ENCODE measurements around the gene LRRC4B. TPM values are rescaled to one million over a fixed set of nuclear protein-coding genes. Genes with fewer than 3 reads are reported as not detected.

Gene LRRC4B
- total RNA-seq, 6 experiments from 2014 or later: 0.22 to 1.2 (median 0.52) TPM

GRCh38 chr19:50562996-50563395 is 5.2 kb downstream of the LRRC4B start:
- no CpG with 5 or more reads among the region's 9 CpGs for WGBS (ENCODE audit: insufficient coverage, low coverage, low lambda C conversion rate, missing lambda C conversion rate)
- H3K4me3 ChIP-seq: no peak overlapping the region
- no peaks in the 10 kb centered on the region for H3K9me3 ChIP-seq
- DNase-seq (no peak), ATAC-seq (no peak)
- no peak overlapping the region for H3K27ac ChIP-seq
- no peaks in the 10 kb centered on the region for H3K36me3 ChIP-seq
- TF ChIP-seq POLR2A (IDR thresholded peaks at IDR 0.05): no peak
- TF ChIP-seq, protein P1, sequence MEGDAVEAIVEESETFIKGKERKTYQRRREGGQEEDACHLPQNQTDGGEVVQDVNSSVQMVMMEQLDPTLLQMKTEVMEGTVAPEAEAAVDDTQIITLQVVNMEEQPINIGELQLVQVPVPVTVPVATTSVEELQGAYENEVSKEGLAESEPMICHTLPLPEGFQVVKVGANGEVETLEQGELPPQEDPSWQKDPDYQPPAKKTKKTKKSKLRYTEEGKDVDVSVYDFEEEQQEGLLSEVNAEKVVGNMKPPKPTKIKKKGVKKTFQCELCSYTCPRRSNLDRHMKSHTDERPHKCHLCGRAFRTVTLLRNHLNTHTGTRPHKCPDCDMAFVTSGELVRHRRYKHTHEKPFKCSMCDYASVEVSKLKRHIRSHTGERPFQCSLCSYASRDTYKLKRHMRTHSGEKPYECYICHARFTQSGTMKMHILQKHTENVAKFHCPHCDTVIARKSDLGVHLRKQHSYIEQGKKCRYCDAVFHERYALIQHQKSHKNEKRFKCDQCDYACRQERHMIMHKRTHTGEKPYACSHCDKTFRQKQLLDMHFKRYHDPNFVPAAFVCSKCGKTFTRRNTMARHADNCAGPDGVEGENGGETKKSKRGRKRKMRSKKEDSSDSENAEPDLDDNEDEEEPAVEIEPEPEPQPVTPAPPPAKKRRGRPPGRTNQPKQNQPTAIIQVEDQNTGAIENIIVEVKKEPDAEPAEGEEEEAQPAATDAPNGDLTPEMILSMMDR (IDR thresholded peaks at IDR 0.05): no peak
- H3K4me1 ChIP-seq: no peaks in the 10 kb centered on the region
- intact Hi-C loops (cut with DNase I): no loop called here
- H3K27me3 ChIP-seq: peaks cover 0 to 9% of the 10 kb centered on the region in 2 donors

GRCh38 chr19:50562329-50562728 is 5.9 kb downstream of the LRRC4B start:
- TF ChIP-seq, protein P1 (IDR thresholded peaks at IDR 0.05): no peak
- no peak for TF ChIP-seq POLR2A (IDR thresholded peaks at IDR 0.05)
- ATAC-seq: no peak
- H3K4me3 ChIP-seq: no peak overlapping the region
- no peak overlapping the region for H3K27ac ChIP-seq
- no peak for DNase-seq
- H3K4me1 ChIP-seq: no peaks in the 10 kb centered on the region
- H3K36me3 ChIP-seq: no peaks in the 10 kb centered on the region
- intact Hi-C loops (cut with DNase I): no loop called here
- no peaks in the 10 kb centered on the region for H3K9me3 ChIP-seq
- H3K27me3 ChIP-seq: peaks cover 0 to 6% of the 10 kb centered on the region in 2 donors
- WGBS (ENCODE audit: insufficient coverage, low coverage, low lambda C conversion rate, missing lambda C conversion rate): 55% methylated on average over 2 of the region's 4 CpGs

GRCh38 chr19:50559636-50560035 is 8.6 kb downstream of the LRRC4B start:
- H3K9me3 ChIP-seq: no peaks in the 10 kb centered on the region
- 38% methylated on average over 8 of the region's 10 CpGs for WGBS (ENCODE audit: insufficient coverage, low coverage, low lambda C conversion rate, missing lambda C conversion rate)
- no peak overlapping the region for H3K27ac ChIP-seq
- DNase-seq (no peak), ATAC-seq (no peak)
- no peaks in the 10 kb centered on the region for H3K36me3 ChIP-seq
- intact Hi-C loops (cut with DNase I): no loop called here
- no peak for TF ChIP-seq POLR2A (IDR thresholded peaks at IDR 0.05)
- TF ChIP-seq, protein P1 (IDR thresholded peaks at IDR 0.05): no peak
- peaks cover 0 to 7% (median 0%) of the 10 kb centered on the region in 4 donors for H3K4me1 ChIP-seq
- H3K27me3 ChIP-seq: peaks cover 0 to 11% of the 10 kb centered on the region in 2 donors
- no peak overlapping the region for H3K4me3 ChIP-seq

DNA sequence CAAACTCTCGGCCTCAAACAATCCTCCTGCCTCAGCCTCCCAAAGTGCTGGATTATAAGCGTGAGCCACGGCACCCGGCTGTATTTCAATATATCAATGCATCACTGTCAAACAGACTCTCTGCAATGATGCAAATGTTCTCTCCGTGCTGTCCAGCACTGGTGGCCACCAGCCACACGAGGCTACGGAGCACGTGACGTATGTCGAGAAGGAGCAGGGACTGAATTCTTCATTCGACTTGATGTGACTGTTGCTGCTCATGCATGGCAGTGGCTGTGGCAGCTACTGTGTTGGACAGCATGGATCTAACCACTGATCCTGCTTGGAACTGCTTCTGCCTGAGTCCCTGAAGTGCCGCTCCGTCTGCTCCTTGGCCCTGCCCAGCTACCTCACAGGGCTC is 9.8 kb downstream of the LRRC4B start:
- ATAC-seq: no peak
- H3K27ac ChIP-seq: no peak overlapping the region
- intact Hi-C loops (cut with DNase I): no loop called here
- H3K27me3 ChIP-seq: peaks cover 0 to 11% of the 10 kb centered on the region in 2 donors
- H3K36me3 ChIP-seq: no peaks in the 10 kb centered on the region
- 89% methylated on average over 5 of the region's 13 CpGs for WGBS (ENCODE audit: insufficient coverage, low coverage, low lambda C conversion rate, missing lambda C conversion rate)
- H3K4me3 ChIP-seq: no peak overlapping the region
- DNase-seq: no peak
- no peaks in the 10 kb centered on the region for H3K9me3 ChIP-seq
- H3K4me1 ChIP-seq: peaks cover 0 to 7% (median 0%) of the 10 kb centered on the region in 4 donors
- TF ChIP-seq, protein P1 (IDR thresholded peaks at IDR 0.05): no peak
- TF ChIP-seq POLR2A (IDR thresholded peaks at IDR 0.05): no peak

GRCh38 chr19:50558039-50558438 is 10.2 kb downstream of the LRRC4B start:
- Histone ChIP-seq H3K9me3 (no peaks in the 10 kb centered on the region), H3K4me3 (no peak overlapping the region), H3K36me3 (no peaks in the 10 kb centered on the region), H3K27me3 (peaks cover 0 to 11% of the 10 kb centered on the region in 2 donors), H3K4me1 (peaks cover 0 to 7% (median 0%) of the 10 kb centered on the region in 4 donors), H3K27ac (no peak overlapping the region)
- intact Hi-C loops (cut with DNase I): no loop called here
- no peak for TF ChIP-seq POLR2A (IDR thresholded peaks at IDR 0.05)
- TF ChIP-seq, protein P1 (IDR thresholded peaks at IDR 0.05): no peak
- no peak for DNase-seq
- no peak for ATAC-seq
- 89% methylated on average over 3 of the region's 4 CpGs for WGBS (ENCODE audit: insufficient coverage, low coverage, low lambda C conversion rate, missing lambda C conversion rate)
